MM.1S (cell line): Measurements from ENCODE around the gene BACH2.

Experiments used
- CTCF ChIP-seq: fragments of 300-600 bp; sonication (generic); IDR thresholded peaks from 2 replicates; pipeline ENCODE4 v1.5.1; 2016; ENCODE audit warnings: antibody characterized with exemption, low read length, mixed read lengths
- EZH2 ChIP-seq: fragments of 300-600 bp; sonication (generic); optimal IDR thresholded peaks from 2 replicates; pipeline ENCODE3; 2017; ENCODE audit warnings: low read depth, mild to moderate bottlenecking, antibody characterized with exemption, low read length, mixed read lengths

- TF ChIP-seq CTCF (no peak), EZH2 (no peak)
Measured at GRCh38 chr6:89975991-89976693, 320.5 kb downstream of the BACH2 start.
